NCI-H1930 (cell line): ENCODE results near the gene CCNJL.
"Not testable (repeated sequence)": the region's sequence is repeated elsewhere in the genome, so short reads cannot be mapped to it uniquely, and the experiment has no call there.

Experiments used
- DNase-seq, 2 experiments: peaks; one replicate each; lab custom pipeline; 2025; lab: John Stamatoyannopoulos, UW

The CCNJL gene, protein sequence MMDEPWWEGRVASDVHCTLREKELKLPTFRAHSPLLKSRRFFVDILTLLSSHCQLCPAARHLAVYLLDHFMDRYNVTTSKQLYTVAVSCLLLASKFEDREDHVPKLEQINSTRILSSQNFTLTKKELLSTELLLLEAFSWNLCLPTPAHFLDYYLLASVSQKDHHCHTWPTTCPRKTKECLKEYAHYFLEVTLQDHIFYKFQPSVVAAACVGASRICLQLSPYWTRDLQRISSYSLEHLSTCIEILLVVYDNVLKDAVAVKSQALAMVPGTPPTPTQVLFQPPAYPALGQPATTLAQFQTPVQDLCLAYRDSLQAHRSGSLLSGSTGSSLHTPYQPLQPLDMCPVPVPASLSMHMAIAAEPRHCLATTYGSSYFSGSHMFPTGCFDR

DNA sequence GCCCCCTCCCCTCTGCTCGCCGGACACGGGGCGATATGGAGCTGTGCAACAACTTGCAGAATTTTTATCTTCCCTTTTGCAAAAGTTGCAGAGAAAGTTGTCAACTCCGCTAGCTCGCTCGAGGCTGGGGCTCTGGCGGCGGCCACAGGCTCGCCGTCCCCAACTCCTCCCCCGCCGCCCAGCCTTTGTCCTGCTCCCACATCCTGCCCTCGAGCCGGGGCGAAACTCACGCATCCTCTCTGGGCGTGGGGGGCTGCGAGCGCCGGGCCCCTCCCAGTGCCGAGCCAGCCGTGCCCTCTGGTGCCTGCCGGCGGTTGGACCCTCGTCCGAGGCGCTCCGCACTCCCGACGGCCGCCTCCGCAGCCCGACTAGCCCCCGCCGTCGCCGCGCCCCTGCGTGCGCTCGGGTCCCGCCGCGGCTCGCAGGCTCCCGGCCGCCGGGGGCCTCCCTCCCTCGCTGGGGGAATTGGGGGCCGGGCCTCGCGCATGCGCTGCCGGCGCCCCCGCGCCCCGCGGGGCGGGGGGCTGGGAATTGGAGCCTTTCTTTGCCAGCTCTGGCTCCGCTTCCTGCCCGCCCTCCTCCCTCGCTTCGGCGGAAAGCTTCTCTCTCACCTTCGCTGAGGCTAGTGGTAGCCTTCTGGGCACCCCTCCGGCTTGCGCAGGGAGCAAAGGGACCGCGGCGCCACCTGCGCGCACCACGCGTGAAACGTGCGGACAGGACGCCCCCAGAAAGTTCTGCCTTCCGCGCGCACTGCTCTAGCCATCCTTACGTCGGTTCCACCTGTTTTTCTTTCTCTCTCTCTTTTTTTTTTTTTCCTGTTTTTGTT lies at the start of gene CCNJL:
TSS of gene CCNJL (minus strand) at position 431 of the 826 bp plus-strand sequence. CDS start 641 bp downstream, outside the sequence.
- peak; percentile 27 to 51 for DNase-seq

DNA sequence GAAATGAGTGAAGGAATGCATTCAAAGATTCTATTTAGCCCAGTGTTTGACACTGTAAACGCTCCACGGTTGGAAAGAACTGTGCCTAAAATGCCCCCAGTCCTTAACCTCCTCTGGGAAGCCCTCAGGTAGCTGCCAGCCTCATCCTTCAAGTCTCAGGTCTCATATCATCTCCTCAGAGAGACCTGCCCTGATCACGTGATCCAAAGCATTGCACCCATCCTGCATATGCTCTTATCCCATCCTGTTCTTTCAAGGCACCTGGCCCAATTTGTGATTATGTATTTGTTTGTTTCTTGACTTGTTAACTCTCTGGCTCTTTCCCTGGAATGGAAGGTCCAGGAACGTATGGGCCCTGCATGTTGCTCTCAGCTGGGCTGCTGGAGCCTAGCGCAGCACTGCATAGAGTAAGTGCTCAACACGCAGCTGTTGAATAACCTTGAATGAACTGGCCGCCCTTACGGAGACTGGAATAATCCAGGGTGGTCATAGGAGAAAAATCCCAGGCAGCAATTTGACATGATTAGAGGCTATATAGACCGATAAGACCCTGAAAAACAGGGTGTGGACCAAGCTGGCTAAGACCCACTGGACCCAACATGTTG lies 49.4 kb upstream of the CCNJL start:
- no peak for DNase-seq

DNA sequence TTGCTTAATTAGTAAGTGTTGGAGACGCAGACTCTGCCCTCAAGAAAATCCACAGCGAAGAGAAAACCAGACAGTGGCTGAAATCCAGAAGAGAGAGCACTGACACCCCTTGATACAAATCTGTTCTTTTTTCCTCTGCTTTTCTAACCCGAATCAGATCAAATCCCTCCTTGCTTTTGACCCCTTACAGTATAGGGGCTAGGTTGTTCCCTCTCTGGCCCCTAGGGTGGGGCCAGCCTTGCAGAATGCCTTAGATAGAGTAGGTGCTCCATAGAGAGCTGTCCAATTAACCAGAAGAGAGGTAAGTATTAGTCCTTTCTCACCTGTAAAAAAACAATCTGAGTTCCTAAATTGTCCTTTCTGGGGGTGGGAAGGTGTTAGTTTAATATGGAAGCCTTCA lies 47.9 kb upstream of the CCNJL start:
- no peak for DNase-seq

DNA sequence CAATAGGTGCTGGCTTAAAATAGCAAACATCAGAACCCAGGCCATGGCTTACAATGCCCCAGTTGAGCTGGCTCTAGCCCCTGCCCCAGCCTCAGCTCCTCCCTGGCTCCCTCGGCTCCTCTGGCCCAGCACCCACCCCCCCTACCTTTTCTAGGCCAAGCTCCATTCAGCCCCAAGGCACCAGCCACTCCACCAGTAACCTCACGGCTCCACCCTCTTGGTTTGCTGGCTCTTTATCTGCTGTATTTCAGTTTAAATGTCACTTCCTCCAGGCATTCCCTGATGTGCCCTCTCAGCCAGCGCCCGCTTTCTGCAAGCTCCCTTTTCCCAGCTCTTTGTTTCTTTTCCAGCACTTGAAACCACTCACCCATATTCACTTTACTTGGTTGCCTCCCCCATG lies 47.5 kb upstream of the CCNJL start:
- no peak for DNase-seq

DNA sequence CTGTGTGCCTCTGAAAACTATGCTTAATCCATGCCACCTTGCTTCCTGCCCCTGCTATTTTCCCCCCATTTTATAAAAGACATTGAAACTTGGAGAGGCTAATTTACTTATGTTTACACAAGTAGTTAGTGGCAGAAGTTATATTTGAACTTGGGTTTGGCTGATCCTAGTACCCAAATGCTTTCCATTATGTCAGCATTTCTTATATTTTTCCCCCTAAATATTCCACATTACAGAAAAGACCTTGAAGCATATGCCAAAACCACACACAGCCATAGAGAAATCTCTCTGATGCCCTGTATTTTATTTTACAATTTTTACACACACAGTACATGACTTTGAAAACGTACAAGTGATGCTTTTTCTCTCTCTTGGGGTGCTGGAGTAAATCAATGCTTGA lies 46.9 kb upstream of the CCNJL start:
- DNase-seq, result no peak

DNA sequence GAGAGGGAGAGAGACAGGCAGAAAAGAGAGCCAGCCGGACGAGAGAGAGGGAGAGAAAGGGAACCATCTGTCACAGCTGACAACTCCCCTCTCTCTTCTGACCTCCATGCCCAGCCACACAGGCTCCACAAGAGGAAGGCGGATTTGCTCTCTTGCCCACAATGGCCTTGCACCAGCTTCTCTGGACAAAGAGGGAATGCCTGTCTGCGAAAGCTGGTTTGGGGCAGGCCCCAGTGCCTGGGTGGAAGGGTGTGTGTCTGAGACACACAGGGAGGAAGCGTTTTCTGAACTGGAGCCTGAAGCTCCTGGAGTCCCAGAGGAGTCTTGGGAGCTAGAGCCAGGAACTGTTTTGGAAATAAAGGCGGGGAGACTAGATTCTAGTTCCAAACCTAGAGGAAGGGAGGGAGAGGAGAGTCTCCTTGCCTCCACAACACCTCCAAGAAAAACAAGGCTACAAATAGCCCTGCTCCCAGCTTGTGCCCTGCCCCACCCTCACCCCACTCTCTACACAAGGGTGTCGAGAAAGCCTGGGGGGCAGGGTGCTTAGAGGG lies 45.6 kb upstream of the CCNJL start:
- no peak for DNase-seq

DNA sequence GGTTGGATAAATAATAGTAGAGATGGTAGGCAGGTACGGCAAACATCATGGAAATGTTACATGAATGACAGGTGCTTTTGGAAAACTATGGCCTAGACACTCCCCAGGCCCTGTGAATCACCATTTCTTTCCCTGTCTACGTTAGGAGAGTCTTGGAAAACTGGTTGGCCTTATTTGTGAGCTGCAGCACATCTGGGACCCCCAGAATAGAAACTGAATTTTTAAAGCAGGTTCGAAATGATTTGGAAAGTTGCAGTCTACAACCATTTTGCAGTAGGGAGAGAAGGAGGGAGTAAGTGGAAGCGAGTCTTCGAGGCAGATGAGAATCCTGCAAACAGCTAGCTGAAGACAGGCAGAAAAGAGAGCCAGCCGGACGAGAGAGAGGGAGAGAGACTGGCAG lies 45.0 kb upstream of the CCNJL start:
- no peak for DNase-seq

DNA sequence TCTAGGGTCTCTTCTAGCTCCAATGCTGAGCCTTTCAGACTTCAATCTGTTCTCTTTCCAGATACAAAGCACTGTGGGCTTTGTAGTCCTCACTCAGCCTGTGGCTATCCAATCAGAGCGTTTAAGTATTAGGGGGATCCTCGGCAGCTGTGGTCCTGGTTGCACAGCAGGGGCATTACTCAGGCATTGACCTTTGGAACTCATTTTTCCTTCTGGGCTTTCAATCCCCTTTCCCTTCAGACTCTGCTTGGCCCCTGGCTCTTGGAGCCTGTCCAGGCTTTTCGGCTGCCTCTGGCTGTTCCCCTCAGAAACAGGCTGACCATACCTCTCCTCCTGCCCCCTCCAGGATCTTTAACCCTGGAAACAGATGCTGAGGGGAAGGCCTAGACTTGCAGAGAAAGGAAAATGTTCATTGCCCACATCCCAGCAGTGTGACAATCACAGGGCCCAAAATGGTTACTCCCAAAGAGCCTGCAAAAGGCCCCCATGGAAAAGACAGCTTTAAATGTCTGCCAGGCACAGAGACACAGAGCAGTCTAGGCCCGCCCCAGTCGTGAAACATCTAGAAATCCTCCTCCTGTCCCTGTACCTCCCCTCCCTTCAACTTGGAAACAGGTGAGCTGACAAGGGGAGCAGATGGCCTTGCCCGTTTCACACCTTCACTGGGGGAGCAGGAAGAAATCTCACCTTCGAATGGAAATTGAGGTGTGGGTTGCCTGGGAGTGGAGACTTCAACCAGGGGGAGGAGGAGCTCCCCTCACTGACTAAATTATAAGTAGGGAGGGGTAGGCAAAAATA lies 44.4 kb upstream of the CCNJL start:
- no peak for DNase-seq

DNA sequence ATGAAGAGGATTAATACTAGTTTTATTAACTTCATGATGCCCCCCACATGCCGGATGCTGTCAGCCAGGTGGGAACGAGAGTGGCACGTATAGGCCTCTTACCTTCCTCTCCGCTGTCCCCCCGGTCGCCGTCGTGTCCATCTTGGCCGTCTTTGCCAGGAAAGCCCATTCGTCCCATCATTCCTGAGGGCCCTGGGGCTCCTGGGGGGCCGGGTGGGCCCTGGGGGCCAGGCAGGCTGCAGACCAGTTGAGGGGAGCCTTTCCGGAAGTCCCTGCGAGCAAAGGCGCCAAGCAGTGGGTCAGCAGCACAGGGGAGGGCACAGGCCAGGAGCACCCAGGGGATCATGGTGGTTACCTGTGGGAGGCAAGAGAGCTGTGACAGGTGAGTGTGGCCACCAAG lies 42.3 kb upstream of the CCNJL start:
- DNase-seq, result no peak

DNA sequence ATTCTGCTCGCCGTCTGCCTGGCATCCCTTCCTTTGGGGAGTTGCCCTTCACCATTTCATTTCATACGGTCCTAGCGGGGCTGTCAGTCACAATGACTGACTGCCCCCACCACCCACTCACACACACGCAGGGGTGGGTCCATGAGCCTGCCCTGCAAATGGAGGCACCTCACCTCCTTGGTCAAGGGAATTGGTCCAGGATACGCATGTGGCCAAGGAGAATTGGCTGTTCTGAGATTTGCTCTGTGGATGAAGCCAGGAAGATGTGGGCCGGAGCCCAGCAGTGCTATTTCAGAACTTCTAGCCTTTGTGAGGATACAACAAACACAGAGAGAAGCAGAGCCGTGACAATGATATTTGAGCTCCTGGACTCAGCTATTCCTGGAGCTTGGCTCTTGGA lies 41.0 kb upstream of the CCNJL start:
- no peak for DNase-seq

DNA sequence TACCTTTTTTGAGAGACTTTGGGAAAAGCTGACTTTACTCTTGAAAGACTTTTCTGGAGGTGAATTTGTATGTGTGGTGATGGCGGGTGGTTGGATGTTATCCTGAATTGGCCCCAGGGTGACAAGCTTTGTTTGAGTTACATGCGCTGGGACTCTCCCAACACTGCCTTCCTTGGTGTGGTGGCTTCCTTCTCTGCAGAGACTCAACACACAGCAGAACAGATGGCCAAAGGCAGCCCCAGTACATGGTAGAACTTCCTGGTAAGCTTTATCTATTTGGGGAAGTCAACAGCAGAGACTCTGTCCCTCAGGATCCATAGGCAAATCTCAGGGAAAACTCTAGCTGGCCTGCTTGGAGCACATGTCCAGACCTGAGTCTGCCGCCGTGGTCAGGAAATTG lies 39.9 kb upstream of the CCNJL start:
- no peak for DNase-seq

DNA sequence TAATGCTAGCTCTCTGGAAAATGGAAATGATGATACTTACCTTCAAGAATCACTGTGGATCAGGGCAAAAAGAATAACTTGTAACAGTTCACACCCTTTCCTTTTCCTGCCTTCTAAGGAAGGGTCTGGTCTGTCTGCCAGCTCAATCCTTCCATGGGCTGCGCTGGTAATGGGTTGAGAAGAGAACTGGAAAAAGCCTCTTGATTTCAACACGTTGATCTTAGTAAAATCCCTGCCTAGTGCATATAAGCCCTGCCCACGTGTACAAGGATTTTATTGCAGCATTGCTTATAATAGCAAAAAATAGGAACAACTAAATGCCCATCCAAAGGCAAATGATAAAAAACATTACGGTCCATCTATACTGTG lies 37.6 kb upstream of the CCNJL start:
- DNase-seq, result no peak

DNA sequence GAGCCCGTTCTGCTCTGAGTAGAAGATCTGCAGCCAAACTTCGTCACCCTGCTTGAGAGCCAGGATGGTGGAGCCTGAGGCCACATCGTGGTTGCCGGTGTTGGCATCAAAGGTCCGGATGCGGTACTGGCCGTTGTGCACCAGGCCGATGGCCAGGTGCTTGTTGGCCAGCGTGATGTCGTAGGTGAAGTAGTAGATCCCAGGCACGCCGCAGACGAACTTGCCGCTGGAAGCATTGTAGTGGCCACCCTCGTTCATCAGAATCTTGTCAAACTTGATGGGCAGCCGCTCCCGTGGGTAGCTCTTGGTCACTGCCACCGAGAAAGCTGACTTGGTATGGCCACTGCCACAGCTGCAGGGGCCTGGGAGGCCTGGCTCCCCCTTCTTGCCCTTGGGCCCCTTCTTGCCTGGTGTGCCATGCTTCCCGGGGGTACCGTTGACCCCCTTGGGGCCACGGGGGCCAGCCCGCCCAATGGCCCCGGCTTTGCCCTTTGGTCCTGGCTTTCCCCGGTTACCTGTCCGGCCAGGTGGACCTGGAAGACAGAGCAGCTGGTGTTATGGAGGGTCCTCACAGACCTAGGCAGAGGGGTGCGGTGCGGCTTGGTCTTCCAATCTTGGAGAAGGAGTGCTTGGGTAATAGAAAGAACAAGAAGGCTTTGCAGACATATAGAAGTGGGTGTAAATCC lies 37.0 kb upstream of the CCNJL start:
- no peak for DNase-seq

DNA sequence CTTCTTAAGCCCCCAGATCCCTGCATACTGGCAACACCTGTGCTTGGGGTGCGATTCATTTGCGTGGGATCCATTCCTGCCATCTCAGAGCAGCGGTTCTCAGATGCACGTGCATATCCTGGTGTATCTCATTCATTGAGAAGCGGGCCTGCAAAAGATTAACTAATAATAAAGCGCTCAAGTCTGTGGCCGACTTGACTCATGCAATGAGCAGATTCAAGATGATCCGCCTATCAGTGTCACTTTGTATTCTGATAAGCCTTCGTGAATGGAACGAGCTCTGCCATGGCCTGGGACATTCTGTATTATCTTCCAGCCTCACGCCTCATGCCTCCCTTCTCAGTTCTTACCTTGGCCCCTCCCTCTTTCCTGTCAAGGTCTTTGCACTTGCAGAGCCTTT lies 35.7 kb upstream of the CCNJL start:
- DNase-seq, result no peak

DNA sequence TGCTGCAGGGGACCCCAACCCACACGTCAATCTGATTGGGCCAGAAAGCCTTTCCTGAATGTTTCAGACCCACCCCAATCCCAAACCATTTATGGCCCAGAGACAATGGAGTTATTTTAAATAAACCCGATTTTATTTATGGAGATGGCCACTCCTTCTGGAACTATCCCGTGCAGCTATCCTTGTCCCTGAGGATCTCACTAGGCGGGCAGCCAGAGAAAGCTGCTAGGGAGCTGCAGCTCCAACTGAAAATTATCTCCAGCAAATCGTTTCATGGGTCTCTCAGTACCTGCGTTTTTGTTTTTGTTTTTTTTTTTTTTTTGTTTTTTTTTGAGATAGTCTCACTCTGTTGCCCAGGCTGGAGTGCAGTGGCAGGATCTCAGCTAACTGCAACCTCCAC lies 35.1 kb upstream of the CCNJL start:
- DNase-seq, result no peak

DNA sequence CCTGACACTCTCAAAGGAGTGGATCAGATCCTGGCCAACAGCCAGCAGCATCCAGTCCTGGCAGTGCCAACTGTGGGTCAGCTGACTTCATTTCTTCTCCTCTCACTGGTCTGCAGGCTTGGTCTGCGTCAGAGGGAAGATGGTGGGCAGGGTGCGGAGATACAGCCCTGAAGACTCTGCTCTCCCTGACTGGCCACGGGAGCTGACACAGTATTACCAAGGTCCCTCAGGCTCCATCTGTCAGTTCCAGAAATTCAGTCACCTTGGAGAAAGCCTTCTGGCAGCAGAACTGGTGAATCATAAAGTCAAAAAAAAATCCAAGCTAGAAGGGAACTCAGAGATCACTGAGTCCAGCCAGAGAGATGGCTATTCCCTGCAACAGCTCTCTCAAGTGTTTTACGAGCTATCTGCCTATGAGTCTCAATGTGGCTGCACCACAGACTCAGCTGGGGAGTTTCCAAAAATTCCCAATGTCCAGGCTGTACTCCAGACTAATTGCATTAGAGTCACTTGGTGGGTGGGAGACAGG lies 30.1 kb upstream of the CCNJL start:
- DNase-seq, result no peak

DNA sequence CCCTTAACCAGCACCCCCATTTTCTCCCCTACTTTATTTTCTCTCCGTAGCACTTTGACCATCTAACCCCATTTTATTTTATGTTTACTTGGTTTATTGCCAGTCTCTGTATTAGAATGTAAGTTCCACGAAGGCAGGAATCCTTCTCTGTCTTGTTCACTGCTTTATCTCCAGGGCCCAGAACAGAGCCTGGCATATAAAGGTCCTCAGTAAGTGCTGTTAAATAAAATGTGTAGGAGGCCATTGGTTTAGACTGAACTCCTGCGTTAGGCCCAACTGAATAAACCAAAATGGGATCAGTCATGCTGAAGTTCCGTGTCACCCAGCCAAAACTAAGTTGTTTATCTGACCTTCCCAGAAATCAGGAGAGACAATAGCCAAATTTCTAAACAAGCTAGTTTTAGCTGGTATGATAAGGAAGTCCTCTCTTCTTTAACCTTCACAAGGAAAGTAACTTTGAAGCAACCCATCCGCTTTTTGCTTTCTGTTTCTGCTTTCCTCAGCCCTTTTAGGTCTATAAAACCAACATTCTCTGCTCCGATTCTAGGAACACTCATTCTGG lies 29.0 kb upstream of the CCNJL start:
- DNase-seq, result no peak

DNA sequence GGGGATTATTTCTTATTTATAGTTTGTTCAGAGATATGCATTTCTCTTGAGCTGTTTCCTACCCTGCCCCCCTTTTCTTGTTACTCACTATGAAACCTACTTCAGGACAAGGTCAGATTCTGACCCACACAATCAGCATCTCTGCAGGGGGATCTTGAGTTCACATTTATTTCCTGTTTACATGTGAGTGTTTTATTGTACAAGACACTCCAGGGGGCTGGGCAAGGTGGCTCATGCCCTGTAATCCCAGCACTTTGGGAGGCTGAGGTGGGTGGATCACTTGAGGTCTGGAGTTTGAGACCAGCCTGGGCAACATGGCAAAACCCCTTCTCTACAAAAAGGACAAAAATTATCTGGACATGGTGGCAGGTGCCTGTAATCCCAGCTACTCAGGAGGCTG lies 28.1 kb upstream of the CCNJL start:
- not testable (repeated sequence) for DNase-seq

DNA sequence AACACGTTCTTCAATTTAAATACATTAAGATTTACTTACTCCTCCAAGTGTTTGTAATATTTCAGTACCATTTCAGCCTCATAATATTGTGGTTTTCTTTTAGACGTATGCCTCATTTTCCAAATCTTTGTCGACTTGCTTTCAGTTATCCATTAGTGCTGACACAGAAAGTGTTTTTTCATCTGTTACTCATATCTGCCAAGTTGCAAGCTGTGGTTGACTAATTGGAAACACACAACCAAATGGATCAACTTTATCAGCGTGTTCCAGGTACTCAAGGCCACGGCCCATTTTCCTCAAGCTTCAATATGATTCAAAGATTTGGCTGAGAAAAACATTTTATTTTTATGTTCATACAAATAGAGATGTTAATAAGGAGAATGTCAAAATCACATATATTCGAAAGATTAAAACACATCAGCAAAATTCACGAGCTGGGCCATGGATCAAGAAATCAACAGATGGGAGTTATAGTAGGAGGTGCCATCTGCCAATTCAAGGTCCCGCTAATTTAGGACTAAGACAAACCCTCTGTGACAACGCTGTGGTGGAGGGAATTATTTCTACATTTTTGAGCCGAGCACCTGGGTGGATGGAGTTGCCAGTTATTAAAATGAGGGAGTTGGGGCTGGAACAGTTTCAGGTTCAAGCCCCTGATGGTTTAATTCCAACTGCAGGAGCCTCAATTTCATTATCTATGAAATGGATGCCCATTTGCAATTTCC lies 27.2 kb upstream of the CCNJL start:
- DNase-seq, result no peak

DNA sequence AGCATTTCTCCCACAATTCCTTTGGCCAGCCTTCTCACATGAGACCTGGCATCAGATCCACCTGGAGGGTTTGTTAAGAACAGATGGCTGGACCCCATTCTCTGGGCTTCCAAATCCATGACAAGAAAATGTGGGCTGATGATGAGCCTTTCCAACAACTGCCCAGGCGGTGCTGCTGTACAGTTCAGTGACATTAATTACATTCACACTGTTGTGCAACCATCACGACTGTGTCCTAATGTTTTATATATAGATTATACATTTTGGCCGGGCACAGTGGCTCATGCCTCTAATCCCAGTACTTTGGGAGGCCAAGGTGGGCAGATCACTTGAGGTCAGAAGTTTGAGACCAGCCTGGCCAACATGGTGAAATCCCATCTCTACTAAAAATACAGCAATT lies 22.4 kb upstream of the CCNJL start:
- DNase-seq, result not testable (repeated sequence)
